Measurements from ENCODE around the gene LRRC8C.
"Not testable (repeated sequence)": the region's sequence is repeated elsewhere in the genome, so short reads cannot be mapped to it uniquely, and the experiment has no call there.

Gene LRRC8C

GRCh38 chr1:89632657-89633247 lies at the start of gene LRRC8C:
TSS of gene LRRC8C (plus strand) at chr1:89633120. CDS start at chr1:89686474, 53,354 bp downstream.
- peak; percentile 67 for DNase-seq

- DNase-seq: no peak
Measured at GRCh38 chr1:89584211-89584610, 48.7 kb upstream of the LRRC8C start.

- DNase-seq: no peak
Measured at GRCh38 chr1:89584781-89585180, 48.1 kb upstream of the LRRC8C start.

- no peak for DNase-seq
Measured at GRCh38 chr1:89587729-89588161, 45.2 kb upstream of the LRRC8C start.

GRCh38 chr1:89588480-89588879 lies 44.4 kb upstream of the LRRC8C start:
- DNase-seq: no peak

- DNase-seq: no peak
Measured at GRCh38 chr1:89589515-89589914, 43.4 kb upstream of the LRRC8C start.

GRCh38 chr1:89590341-89591080 lies 42.4 kb upstream of the LRRC8C start:
- no peak for DNase-seq

- DNase-seq: not testable (repeated sequence)
Measured at GRCh38 chr1:89592861-89593302, 40.0 kb upstream of the LRRC8C start.

GRCh38 chr1:89594096-89594740 lies 38.7 kb upstream of the LRRC8C start:
- DNase-seq: no peak

GRCh38 chr1:89596698-89597097 lies 36.2 kb upstream of the LRRC8C start:
- DNase-seq: no peak

- peak; percentile 14 for DNase-seq
Measured at GRCh38 chr1:89598450-89599331, 34.2 kb upstream of the LRRC8C start.

- DNase-seq: no peak
Measured at GRCh38 chr1:89599332-89599630, 33.6 kb upstream of the LRRC8C start.

- DNase-seq: no peak
Measured at GRCh38 chr1:89600451-89601224, 32.3 kb upstream of the LRRC8C start.

GRCh38 chr1:89602871-89603404 lies 30.0 kb upstream of the LRRC8C start:
- DNase-seq: no peak

GRCh38 chr1:89603651-89604413 lies 29.1 kb upstream of the LRRC8C start:
- DNase-seq: no peak

GRCh38 chr1:89604414-89604735 lies 28.5 kb upstream of the LRRC8C start:
- no peak for DNase-seq

GRCh38 chr1:89605692-89606091 lies 27.2 kb upstream of the LRRC8C start:
- DNase-seq: no peak

GRCh38 chr1:89606227-89606980 lies 26.5 kb upstream of the LRRC8C start:
- no peak for DNase-seq

GRCh38 chr1:89607156-89607555 lies 25.8 kb upstream of the LRRC8C start:
- no peak for DNase-seq

- no peak for DNase-seq
Measured at GRCh38 chr1:89607586-89608318, 25.2 kb upstream of the LRRC8C start.
